Naive thymus-derived CD4-positive, alpha-beta T cell (primary cell): ENCODE measurements around the gene GREB1L. TPM values are rescaled to one million over a fixed set of nuclear protein-coding genes. Genes with fewer than 3 reads are reported as not detected.

Experiments
- ATAC-seq: fragments of 150-1000 bp; cut with Tn5 transposase; 2 replicates; pipeline ENCODE4 v1.10.0; 2021; ENCODE audit warnings: mild to moderate bottlenecking, moderate library complexity
- CTCF ChIA-PET: fragments of 350-600 bp; sonication (Branson Sonifier 250); formaldehyde crosslinking; loops from one replicate; lab custom pipeline; 2021; ENCODE audit warnings: antibody characterized with exemption; lab: Charles Lee
- POLR2A ChIA-PET: fragments of 350-600 bp; sonication (Branson Sonifier 250); formaldehyde crosslinking; loops from one replicate; lab custom pipeline; 2021; ENCODE audit warnings: antibody characterized with exemption, inconsistent platforms; lab: Charles Lee
- DNase-seq, 9 donors: peaks; one replicate each; pipeline versions ENCODE4 v3.0.0 to v3.0.0-alpha.2; 2020 to 2022; ENCODE audit warnings: mixed read lengths in 1 of 9
- H3K27ac ChIP-seq: one replicate; pipeline ENCODE4 v1.7.0; 2013; ENCODE audit warnings: mild to moderate bottlenecking, low read depth, low read length, moderate library complexity
- H3K27me3 ChIP-seq, 2 donors: one replicate each; pipeline ENCODE4 v1.7.0; 2013; ENCODE audit warnings: low read length in 2 of 2, mild to moderate bottlenecking in 2 of 2, moderate library complexity in 2 of 2; ENCODE audit not compliant: control insufficient read depth in 2 of 2, insufficient read depth in 2 of 2
- H3K36me3 ChIP-seq, 3 experiments: 1 replicate in 2 of 3; 2 replicates in 1 of 3; pipeline ENCODE4 v1.7.0; 2013; ENCODE audit warnings: low read length in 3 of 3, mild to moderate bottlenecking in 3 of 3, moderate library complexity in 1 of 3; ENCODE audit not compliant: insufficient read depth in 3 of 3, control insufficient read depth in 2 of 3
- H3K4me1 ChIP-seq, 2 donors: one replicate each; pipeline ENCODE4 v1.7.0; 2013; ENCODE audit warnings: low read length in 2 of 2, mild to moderate bottlenecking in 2 of 2, moderate library complexity in 1 of 2; ENCODE audit not compliant: control insufficient read depth in 2 of 2, insufficient read depth in 2 of 2
- H3K4me3 ChIP-seq: 2 replicates; pipeline ENCODE4 v1.7.0; 2013; ENCODE audit warnings: mild to moderate bottlenecking, low read length
- H3K9me3 ChIP-seq, 3 experiments: 1 replicate in 2 of 3; 2 replicates in 1 of 3; pipeline ENCODE4 v1.7.0; 2013; ENCODE audit warnings: low read length in 3 of 3; ENCODE audit not compliant: control insufficient read depth in 2 of 3
- H3K27ac Mint-ChIP-seq, 9 donors: one replicate each; pipeline ENCODE4 v1.8.0; 2020 to 2022; ENCODE audit warnings: mixed read lengths in 9 of 9, mild to moderate bottlenecking in 8 of 9, moderate library complexity in 5 of 9, inconsistent platforms in 2 of 9
- H3K27me3 Mint-ChIP-seq, 5 donors: one replicate each; pipeline ENCODE4 v1.8.0; 2021 to 2022; ENCODE audit warnings: mixed read lengths in 5 of 5, mild to moderate bottlenecking in 1 of 5
- H3K36me3 Mint-ChIP-seq, 5 donors: one replicate each; pipeline ENCODE4 v1.8.0; 2020 to 2022; ENCODE audit warnings: mixed read lengths in 5 of 5, mild to moderate bottlenecking in 3 of 5, inconsistent platforms in 1 of 5
- H3K4me1 Mint-ChIP-seq, 7 donors: one replicate each; pipeline ENCODE4 v1.8.0; 2020 to 2022; ENCODE audit warnings: mixed read lengths in 7 of 7, mild to moderate bottlenecking in 3 of 7, inconsistent platforms in 1 of 7
- H3K4me3 Mint-ChIP-seq, 10 donors: one replicate each; pipeline ENCODE4 v1.8.0; 2020 to 2022; ENCODE audit warnings: mild to moderate bottlenecking in 10 of 10, mixed read lengths in 10 of 10, moderate library complexity in 6 of 10, inconsistent platforms in 2 of 10
- H3K9me3 Mint-ChIP-seq, 11 donors: one replicate each; pipeline ENCODE4 v1.8.0; 2020 to 2022; ENCODE audit warnings: mixed read lengths in 11 of 11, mild to moderate bottlenecking in 4 of 11, inconsistent platforms in 1 of 11, moderate library complexity in 1 of 11
- intact Hi-C, 2 donors: fragments of 100-400 bp; cut with micrococcal nuclease; formaldehyde crosslinking; loops; one replicate each; pipeline ENCODE4 v1.15.1; 2023
- polyA plus RNA-seq, 2 donors: library from polyadenylated mRNA; unstranded; fragments of 300-500 nt; fragmentation: Illumina TruSeq; gene quantifications; one replicate each; pipeline ENCODE4 v1.2.3, GENCODE V29; 2021
- total RNA-seq, 6 experiments: library from RNA in 5 of 6; stranded (reverse) in 5 of 6; gene quantifications; 1 replicate in 5 of 6; 2 replicates in 1 of 6; pipeline ENCODE4 v1.2.3 and lab custom pipeline; 2021 to 2026

Gene GREB1L
- total and polyA plus RNA-seq, 7 experiments from 2014 or later: 0.09 to 0.11 TPM; not detected in 5

DNA sequence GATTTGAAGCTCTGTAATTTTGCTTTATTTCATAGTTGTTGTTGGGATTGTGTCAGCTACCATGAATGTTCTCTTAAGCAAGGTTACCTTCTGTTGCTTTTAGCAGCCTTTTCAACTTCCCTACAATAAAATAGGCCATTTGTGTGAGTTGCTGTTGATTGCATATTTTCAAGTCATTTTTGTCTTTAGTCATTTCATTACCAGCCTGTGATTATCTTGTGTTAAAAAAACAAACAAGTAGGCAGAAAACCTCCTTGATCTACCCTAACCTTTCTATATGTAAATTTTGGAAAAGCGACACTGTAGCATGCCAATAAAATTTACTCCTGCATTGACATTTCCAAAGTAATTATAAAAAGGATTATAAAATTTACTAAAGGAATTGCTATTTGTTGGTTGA is 19.3 kb downstream of the GREB1L start:
- Mint-ChIP-seq H3K4me1 (no peaks in the 10 kb centered on the region), H3K27ac (no peak overlapping the region), H3K9me3 (no peaks in the 10 kb centered on the region), H3K4me3 (no peak overlapping the region), H3K27me3 (peaks cover 5 to 17% (median 12%) of the 10 kb centered on the region in 5 donors), H3K36me3 (no peaks in the 10 kb centered on the region)
- intact Hi-C loops: no loop called here
- Histone ChIP-seq H3K27me3 (no peaks in the 10 kb centered on the region), H3K27ac (no peak overlapping the region), H3K4me1 (no peaks in the 10 kb centered on the region), H3K4me3 (no peak overlapping the region), H3K9me3 (no peaks in the 10 kb centered on the region), H3K36me3 (no peaks in the 10 kb centered on the region)
- DNase-seq (no peak), ATAC-seq (no peak)
- POLR2A ChIA-PET: no interaction called here
- CTCF ChIA-PET: no interaction called here

DNA sequence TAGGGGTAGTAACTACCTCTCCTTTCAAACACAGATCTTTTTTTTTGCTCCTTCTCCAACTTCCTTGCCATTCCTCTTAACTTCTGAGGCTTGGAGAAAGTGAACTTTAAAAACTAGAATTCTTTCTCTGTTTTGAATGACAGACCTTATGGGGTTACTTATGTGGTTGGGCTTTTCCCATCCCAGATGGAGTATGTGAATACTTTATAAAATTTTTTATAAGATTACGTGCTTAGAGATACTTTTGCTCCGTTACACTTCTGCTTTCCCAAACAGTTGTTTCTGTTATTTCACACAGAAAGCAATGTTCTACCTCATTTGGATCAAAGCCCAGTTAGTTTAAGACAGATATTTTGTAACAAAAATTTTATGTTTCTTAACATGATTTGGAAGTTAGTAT is 20.2 kb downstream of the GREB1L start:
- ATAC-seq (no peak), DNase-seq (no peak)
- no peaks in the 10 kb centered on the region for H3K36me3 ChIP-seq
- intact Hi-C loops: no loop called here
- Mint-ChIP-seq H3K27ac (no peak overlapping the region), H3K27me3 (peaks cover 2 to 17% (median 10%) of the 10 kb centered on the region in 5 donors), H3K36me3 (no peaks in the 10 kb centered on the region), H3K4me1 (no peaks in the 10 kb centered on the region), H3K9me3 (no peaks in the 10 kb centered on the region), H3K4me3 (no peak overlapping the region)
- no peaks in the 10 kb centered on the region for H3K4me1 ChIP-seq
- no peak overlapping the region for H3K4me3 ChIP-seq
- H3K9me3 ChIP-seq: no peaks in the 10 kb centered on the region
- H3K27ac ChIP-seq: no peak overlapping the region
- POLR2A ChIA-PET: no interaction called here
- CTCF ChIA-PET: no interaction called here
- no peaks in the 10 kb centered on the region for H3K27me3 ChIP-seq

DNA sequence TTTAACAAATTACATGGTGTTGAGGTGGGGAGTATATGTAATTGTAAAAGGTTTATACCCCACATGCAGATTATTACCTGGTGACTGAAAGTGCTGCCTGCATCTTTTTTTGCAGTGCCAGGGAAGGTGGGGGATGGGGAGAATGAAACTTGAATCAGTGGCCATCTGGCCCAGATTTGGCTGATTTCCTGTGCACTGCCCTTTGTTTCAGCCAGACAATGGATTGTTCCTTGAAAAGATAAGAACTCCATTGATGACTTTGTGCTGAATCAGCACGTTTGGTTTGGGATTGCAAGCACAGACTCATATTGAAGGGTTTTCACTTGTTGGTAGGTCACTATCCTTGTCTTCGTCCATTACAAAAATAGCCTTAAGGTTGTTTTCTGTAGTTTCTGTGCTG is 20.9 kb downstream of the GREB1L start:
- no peak for DNase-seq
- no peaks in the 10 kb centered on the region for H3K36me3 ChIP-seq
- Mint-ChIP-seq H3K4me1 (no peaks in the 10 kb centered on the region), H3K4me3 (no peak overlapping the region), H3K27ac (no peak overlapping the region), H3K36me3 (no peaks in the 10 kb centered on the region), H3K27me3 (peaks cover 0 to 17% (median 10%) of the 10 kb centered on the region in 5 donors), H3K9me3 (no peaks in the 10 kb centered on the region)
- POLR2A ChIA-PET: no interaction called here
- no peaks in the 10 kb centered on the region for H3K4me1 ChIP-seq
- H3K27ac ChIP-seq: no peak overlapping the region
- no peak for ATAC-seq
- CTCF ChIA-PET: no interaction called here
- H3K27me3 ChIP-seq: no peaks in the 10 kb centered on the region
- no peak overlapping the region for H3K4me3 ChIP-seq
- intact Hi-C loops: no loop called here
- no peaks in the 10 kb centered on the region for H3K9me3 ChIP-seq

DNA sequence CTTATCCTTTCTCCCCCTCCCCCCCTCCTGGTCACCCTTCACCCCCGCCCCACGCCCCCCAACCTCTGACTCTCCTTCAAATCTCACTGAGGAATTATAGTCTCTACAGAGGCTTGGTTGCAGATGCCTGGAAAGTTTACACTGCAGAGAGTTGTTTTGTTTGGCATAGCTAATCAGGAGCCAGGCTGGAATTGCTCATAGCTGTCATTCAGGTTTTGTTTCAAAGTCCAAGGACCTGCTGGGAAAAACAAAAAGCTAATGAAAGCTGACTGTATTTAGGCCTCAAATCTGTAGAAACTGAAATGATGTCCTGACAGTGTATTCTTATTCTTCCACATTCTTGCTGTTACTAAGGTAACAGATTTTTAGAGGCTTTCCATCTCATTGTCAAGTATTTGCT is 22.6 kb downstream of the GREB1L start:
- Mint-ChIP-seq H3K27me3 (peaks cover 0 to 12% (median 6%) of the 10 kb centered on the region in 5 donors), H3K4me1 (no peaks in the 10 kb centered on the region), H3K4me3 (no peak overlapping the region), H3K9me3 (no peaks in the 10 kb centered on the region), H3K27ac (no peak overlapping the region), H3K36me3 (no peaks in the 10 kb centered on the region)
- H3K36me3 ChIP-seq: no peaks in the 10 kb centered on the region
- H3K9me3 ChIP-seq: no peaks in the 10 kb centered on the region
- H3K27me3 ChIP-seq: no peaks in the 10 kb centered on the region
- POLR2A ChIA-PET: no interaction called here
- intact Hi-C loops: no loop called here
- CTCF ChIA-PET: no interaction called here
- DNase-seq (no peak), ATAC-seq (no peak)
- H3K27ac ChIP-seq: no peak overlapping the region
- H3K4me1 ChIP-seq: no peaks in the 10 kb centered on the region
- H3K4me3 ChIP-seq: no peak overlapping the region

DNA sequence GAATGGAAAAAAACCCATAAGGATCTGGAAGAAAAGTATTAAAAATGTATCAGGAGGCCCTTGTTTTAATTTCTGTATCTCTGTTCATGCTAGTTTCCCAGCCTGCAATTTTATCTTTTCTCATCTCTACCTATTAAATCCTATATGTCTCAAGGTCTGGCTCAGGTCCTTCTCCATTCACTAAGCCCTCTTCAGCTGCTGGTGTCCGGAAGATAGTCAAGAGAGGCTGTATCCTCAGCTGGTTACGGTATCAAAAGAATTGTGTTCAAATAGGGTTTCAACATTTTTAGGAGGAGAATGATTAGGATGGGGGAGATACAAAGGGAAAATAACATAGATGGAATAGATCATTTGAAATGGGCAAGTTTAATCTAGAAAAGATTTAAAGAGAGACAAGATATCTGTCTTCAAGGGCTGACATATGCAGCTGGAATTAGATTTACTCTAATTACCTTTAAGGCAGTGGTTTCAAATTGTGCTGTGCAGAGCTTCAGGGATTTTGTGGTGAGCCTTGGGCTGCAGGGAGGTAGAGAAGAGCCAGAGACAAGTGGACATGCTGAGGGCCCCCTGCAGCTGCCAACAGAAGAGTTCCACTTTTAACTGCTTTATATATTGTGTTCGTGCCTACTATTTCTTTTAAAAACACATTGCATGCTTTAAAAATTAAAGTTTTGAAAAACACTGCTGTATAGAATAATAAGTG is 24.1 kb downstream of the GREB1L start:
- ATAC-seq: no peak
- ChIA-PET POLR2A (no interaction called here), CTCF (no interaction called here)
- Mint-ChIP-seq H3K4me1 (no peaks in the 10 kb centered on the region), H3K9me3 (no peaks in the 10 kb centered on the region), H3K27ac (no peak overlapping the region), H3K27me3 (peaks cover 5 to 13% (median 12%) of the 10 kb centered on the region in 5 donors), H3K36me3 (no peaks in the 10 kb centered on the region), H3K4me3 (no peak overlapping the region)
- Histone ChIP-seq H3K36me3 (no peaks in the 10 kb centered on the region), H3K9me3 (no peaks in the 10 kb centered on the region), H3K4me1 (no peaks in the 10 kb centered on the region), H3K27me3 (no peaks in the 10 kb centered on the region), H3K27ac (no peak overlapping the region), H3K4me3 (no peak overlapping the region)
- DNase-seq: no peak
- intact Hi-C loops: no loop called here

DNA sequence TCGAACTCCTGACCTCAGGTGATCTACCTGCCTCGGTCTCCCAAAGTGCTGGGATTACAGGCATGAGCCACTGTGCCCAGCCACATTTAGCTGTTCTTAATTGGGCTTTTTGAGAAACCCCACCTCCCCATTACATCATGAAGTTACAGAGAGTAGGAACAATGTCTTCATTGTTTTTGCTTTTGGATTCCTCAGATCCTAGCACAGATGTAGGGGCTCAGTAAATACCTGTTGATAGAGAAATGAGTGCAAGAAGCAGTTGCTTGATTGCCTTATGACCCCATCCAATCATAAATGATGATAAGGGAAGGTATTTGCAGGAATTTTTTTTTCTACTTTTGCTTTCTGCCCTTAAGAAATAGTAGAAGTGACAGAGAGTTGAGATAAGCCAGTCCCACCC is 25.4 kb downstream of the GREB1L start:
- DNase-seq: no peak
- no peak overlapping the region for H3K27ac ChIP-seq
- no peaks in the 10 kb centered on the region for H3K4me1 ChIP-seq
- H3K36me3 ChIP-seq: no peaks in the 10 kb centered on the region
- no peaks in the 10 kb centered on the region for H3K9me3 ChIP-seq
- H3K27me3 ChIP-seq: no peaks in the 10 kb centered on the region
- H3K4me3 Mint-ChIP-seq: no peak overlapping the region
- intact Hi-C loops: no loop called here
- CTCF ChIA-PET: no interaction called here
- peaks cover 5 to 13% (median 12%) of the 10 kb centered on the region in 5 donors for H3K27me3 Mint-ChIP-seq
- no peaks in the 10 kb centered on the region for H3K4me1 Mint-ChIP-seq
- no peak for ATAC-seq
- no peaks in the 10 kb centered on the region for H3K9me3 Mint-ChIP-seq
- POLR2A ChIA-PET: no interaction called here
- no peaks in the 10 kb centered on the region for H3K36me3 Mint-ChIP-seq
- H3K27ac Mint-ChIP-seq: no peak overlapping the region
- no peak overlapping the region for H3K4me3 ChIP-seq

DNA sequence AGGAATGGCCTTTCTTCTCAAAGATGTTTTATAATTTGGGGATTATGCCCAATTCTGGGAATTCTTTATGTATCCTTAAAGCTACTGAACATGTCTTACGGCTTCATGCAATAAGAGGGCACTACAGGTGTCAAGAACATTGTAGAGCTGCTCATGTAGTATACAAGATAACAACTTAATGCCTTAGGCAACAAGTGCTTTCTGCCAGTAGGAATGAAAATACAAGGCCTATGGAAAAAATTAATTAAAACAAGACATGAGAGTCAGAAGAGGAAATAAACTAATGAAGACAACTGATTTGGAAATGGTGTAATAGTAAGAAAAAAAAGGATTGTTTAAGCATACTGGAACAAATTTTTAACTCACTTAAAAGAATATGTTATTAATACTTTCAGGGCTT is 27.3 kb downstream of the GREB1L start:
- CTCF ChIA-PET: no interaction called here
- POLR2A ChIA-PET: no interaction called here
- no peak overlapping the region for H3K4me3 Mint-ChIP-seq
- Histone ChIP-seq H3K4me1 (no peaks in the 10 kb centered on the region), H3K36me3 (no peaks in the 10 kb centered on the region), H3K9me3 (no peaks in the 10 kb centered on the region), H3K27me3 (no peaks in the 10 kb centered on the region), H3K4me3 (no peak overlapping the region), H3K27ac (no peak overlapping the region)
- H3K27me3 Mint-ChIP-seq: peaks cover 2 to 13% (median 5%) of the 10 kb centered on the region in 5 donors
- H3K9me3 Mint-ChIP-seq: no peaks in the 10 kb centered on the region
- ATAC-seq: no peak
- intact Hi-C loops: no loop called here
- H3K4me1 Mint-ChIP-seq: no peaks in the 10 kb centered on the region
- no peak overlapping the region for H3K27ac Mint-ChIP-seq
- H3K36me3 Mint-ChIP-seq: no peaks in the 10 kb centered on the region
- DNase-seq: no peak
